ENCODE measurements around the gene SDHA.
"Not testable (repeated sequence)": the region's sequence is repeated elsewhere in the genome, so short reads cannot be mapped to it uniquely, and the experiment has no call there.

DNA sequence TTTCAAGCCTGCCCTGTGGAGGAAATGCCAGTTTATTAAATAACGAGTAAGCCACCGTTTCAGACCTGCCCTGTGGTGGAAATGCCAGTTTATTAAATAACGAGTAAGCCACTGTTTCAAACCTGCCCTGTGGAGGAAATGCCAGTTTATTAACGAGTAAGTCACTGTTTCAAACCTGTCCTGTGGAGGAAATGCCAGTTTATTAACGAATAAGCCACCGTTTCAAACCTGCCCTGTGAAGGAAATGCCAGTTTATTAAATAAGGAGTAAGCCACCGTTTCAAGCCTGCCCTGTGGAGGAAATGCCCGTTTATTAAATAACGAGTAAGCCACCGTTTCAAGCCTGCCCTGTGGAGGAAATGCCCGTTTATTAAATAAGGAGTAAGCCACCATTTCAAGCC lies 33.9 kb downstream of the SDHA start:
- TF ChIP-seq CTCF (IDR thresholded peaks at IDR 0.05; ENCODE audit: low read depth, low read length); POLR2A (IDR thresholded peaks at IDR 0.05; ENCODE audit: extremely low read depth, insufficient read length): not testable (repeated sequence)

Data from NB4 (cell line).